ENCODE measurements around the gene PTCD2.
"Not testable (repeated sequence)": the region's sequence is repeated elsewhere in the genome, so short reads cannot be mapped to it uniquely, and the experiment has no call there.

The PTCD2 gene

GRCh38 chr5:72298136-72298535 is 22.0 kb upstream of the PTCD2 start:
- not testable (repeated sequence) for DNase-seq (ENCODE audit: low spot score)

- DNase-seq (ENCODE audit: low spot score) = no peak
Observed at GRCh38 chr5:72298711-72299110, 21.5 kb upstream of the PTCD2 start.

- no peak for DNase-seq (ENCODE audit: low spot score)
Observed at GRCh38 chr5:72300590-72301339, 19.4 kb upstream of the PTCD2 start.

- DNase-seq (ENCODE audit: low spot score) = no peak
Observed at GRCh38 chr5:72301557-72301956, 18.6 kb upstream of the PTCD2 start.

GRCh38 chr5:72302171-72302570 is 18.0 kb upstream of the PTCD2 start:
- DNase-seq (ENCODE audit: low spot score) = no peak

- no peak for DNase-seq (ENCODE audit: low spot score)
Observed at GRCh38 chr5:72305194-72306142, 14.7 kb upstream of the PTCD2 start.

- no peak for DNase-seq (ENCODE audit: low spot score)
Observed at GRCh38 chr5:72307573-72307967, 12.6 kb upstream of the PTCD2 start.

GRCh38 chr5:72307968-72308852 is 12.0 kb upstream of the PTCD2 start:
- DNase-seq (ENCODE audit: low spot score) = peak; percentile 97

- DNase-seq (ENCODE audit: low spot score) = no peak
Observed at GRCh38 chr5:72308853-72309191, 11.4 kb upstream of the PTCD2 start.

- no peak for DNase-seq (ENCODE audit: low spot score)
Observed at GRCh38 chr5:72313141-72313540, 7.0 kb upstream of the PTCD2 start.

GRCh38 chr5:72314571-72315172 is 5.5 kb upstream of the PTCD2 start:
- no peak for DNase-seq (ENCODE audit: low spot score)

- DNase-seq (ENCODE audit: low spot score) = peak; percentile 17
Observed at GRCh38 chr5:72319435-72319975, 668 bp upstream of the PTCD2 start.

GRCh38 chr5:72324189-72324825 is 4.1 kb downstream of the PTCD2 start:
- DNase-seq (ENCODE audit: low spot score) = no peak

GRCh38 chr5:72325566-72326305 is 5.6 kb downstream of the PTCD2 start:
- no peak for DNase-seq (ENCODE audit: low spot score)

GRCh38 chr5:72326306-72326649 is 6.1 kb downstream of the PTCD2 start:
- DNase-seq (ENCODE audit: low spot score) = no peak

- no peak for DNase-seq (ENCODE audit: low spot score)
Observed at GRCh38 chr5:72328172-72328571, 8.0 kb downstream of the PTCD2 start.

GRCh38 chr5:72330712-72331111 is 10.5 kb downstream of the PTCD2 start:
- no peak for DNase-seq (ENCODE audit: low spot score)

GRCh38 chr5:72337159-72337558 is 17.0 kb downstream of the PTCD2 start:
- no peak for DNase-seq (ENCODE audit: low spot score)

GRCh38 chr5:72338689-72339209 is 18.6 kb downstream of the PTCD2 start:
- no peak for DNase-seq (ENCODE audit: low spot score)

GRCh38 chr5:72346398-72346797 is 26.2 kb downstream of the PTCD2 start:
- no peak for DNase-seq (ENCODE audit: low spot score)
